Karpas-422 (cell line): ENCODE results near the gene ABCG4. TPM values are rescaled to one million over a fixed set of nuclear protein-coding genes. Genes with fewer than 3 reads are reported as not detected.

Experiments
- DNase-seq: peaks from one replicate; pipeline ENCODE4 v3.0.0-alpha.2; 2015
- H2AFZ ChIP-seq: fragments of 200-600 bp; sonication (generic); 2 replicates; pipeline ENCODE4 v1.6.1; 2014; ENCODE audit warnings: antibody characterized with exemption, low read length, mixed read lengths
- H3K27ac ChIP-seq: fragments of 200-600 bp; sonication (generic); 2 replicates; pipeline ENCODE4 v1.5.1; 2014; ENCODE audit warnings: mild to moderate bottlenecking, low read length, moderate library complexity
- H3K27me3 ChIP-seq: fragments of 200-600 bp; sonication (generic); 2 replicates; pipeline ENCODE4 v1.6.1; 2014; ENCODE audit warnings: low read length, mixed read lengths
- H3K36me3 ChIP-seq: fragments of 200-600 bp; sonication (generic); 2 replicates; pipeline ENCODE4 v1.6.1; 2014; ENCODE audit warnings: low read length, mixed read lengths; ENCODE audit not compliant: insufficient read depth
- H3K4me1 ChIP-seq: fragments of 200-600 bp; sonication (generic); 2 replicates; pipeline ENCODE4 v1.6.1; 2014; ENCODE audit warnings: mild to moderate bottlenecking, low read length, mixed read lengths
- H3K4me2 ChIP-seq: fragments of 200-600 bp; sonication (generic); 2 replicates; pipeline ENCODE4 v1.6.1; 2014; ENCODE audit warnings: low read length, low read depth, mild to moderate bottlenecking; ENCODE audit not compliant: poor library complexity, severe bottlenecking
- H3K4me3 ChIP-seq: fragments of 200-600 bp; sonication (generic); 2 replicates; pipeline ENCODE4 v1.5.1; 2014; ENCODE audit warnings: mild to moderate bottlenecking, antibody characterized with exemption, low read length, mixed read lengths
- H3K79me2 ChIP-seq: fragments of 200-600 bp; sonication (generic); 2 replicates; pipeline ENCODE4 v1.6.1; 2014; ENCODE audit warnings: mild to moderate bottlenecking, low read length, mixed read lengths
- H3K9ac ChIP-seq: fragments of 200-600 bp; sonication (generic); 2 replicates; pipeline ENCODE4 v1.6.0; 2014; ENCODE audit warnings: low read length
- H3K9me2 ChIP-seq: fragments of 200-600 bp; sonication (generic), shearing (Covaris generic); replicated peaks from 2 replicates; pipeline ENCODE4 v1.6.0; 2014; ENCODE audit warnings: mild to moderate bottlenecking, low read length, moderate library complexity; ENCODE audit not compliant: insufficient read depth
- H3K9me3 ChIP-seq: fragments of 300-700, 200-600 bp; sonication (generic); 2 replicates; pipeline ENCODE4 v1.6.1; 2014; ENCODE audit warnings: low read length, mixed read lengths
- H4K20me1 ChIP-seq: fragments of 200-600 bp; sonication (generic); 2 replicates; pipeline ENCODE4 v1.6.1; 2014; ENCODE audit warnings: mild to moderate bottlenecking, antibody characterized with exemption, low read length, low read depth; ENCODE audit not compliant: insufficient read depth
- total RNA-seq: library from RNA; depleted of rRNA; stranded (reverse); fragments of >200 nt; shearing (Covaris generic); gene quantifications from 2 replicates; pipeline ENCODE4 v1.2.3, GENCODE V29; 2014; ENCODE audit warnings: low replicate concordance

The ABCG4 gene
- total RNA-seq, 1 experiment from 2014 or later, result not detected

DNA sequence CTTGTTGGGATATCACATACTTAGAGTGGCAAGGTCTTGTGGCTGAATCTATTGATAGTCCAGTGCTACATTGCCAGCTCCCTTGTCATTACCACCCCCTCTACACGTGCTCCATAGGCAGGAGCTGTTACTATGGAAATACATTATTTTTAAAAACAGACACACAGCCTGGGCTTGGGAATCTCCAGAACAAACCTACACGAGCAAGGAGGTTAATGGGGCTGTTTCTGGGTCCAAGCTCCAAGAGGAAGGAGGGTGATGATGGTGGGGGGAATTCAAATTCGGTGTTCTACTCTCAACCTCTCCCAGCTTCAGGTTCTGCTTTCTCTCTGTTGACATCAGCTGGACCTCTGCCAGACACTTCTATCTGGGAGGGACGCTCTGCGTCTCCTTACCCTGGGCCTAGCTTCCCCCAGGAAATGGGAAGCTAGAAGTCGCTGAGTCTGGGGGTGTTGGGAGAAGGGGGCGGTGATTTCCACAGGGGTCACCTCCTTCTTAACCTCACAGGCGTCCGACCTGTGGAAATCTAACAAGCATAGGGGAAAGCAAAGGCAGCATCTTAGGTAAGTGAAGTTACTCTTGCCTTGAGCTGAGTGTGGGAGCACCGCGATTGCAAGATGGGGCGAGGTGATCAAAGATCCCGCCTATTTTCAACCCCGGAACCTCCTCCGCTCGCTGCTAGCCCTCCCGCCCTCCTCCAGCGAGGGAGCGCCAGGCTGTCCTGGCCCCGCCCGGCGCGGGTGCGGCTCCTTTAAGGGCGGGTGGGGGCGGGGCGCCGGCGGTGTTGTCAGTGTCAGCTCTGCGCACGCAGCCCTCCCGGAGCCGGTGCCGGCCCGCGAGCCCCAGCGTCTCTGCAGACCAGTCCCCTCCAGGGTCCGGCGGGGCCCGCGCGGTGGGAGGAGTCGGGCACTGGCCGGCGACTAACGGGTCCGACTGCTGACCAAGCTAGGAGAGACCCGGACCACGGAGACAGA is 42.0 kb upstream of the ABCG4 start, which contains the start of gene C2CD2L:
TSS of gene C2CD2L (plus strand) at position 781 of the 974 bp plus-strand sequence. CDS start 398 bp downstream, outside the sequence.
- Histone ChIP-seq H3K27ac (peak within 1 kb of the TSS; percentile 88), H3K27me3 (no peaks in the 10 kb centered on the region), H3K79me2 (peaks cover 28% of the 10 kb centered on the region), H3K4me3 (peak within 1 kb of the TSS; percentile 80), H3K4me2 (peak within 1 kb of the TSS; percentile 80), H3K4me1 (peaks cover 50% of the 10 kb centered on the region), H4K20me1 (no peaks in the 10 kb centered on the region), H3K36me3 (no peaks in the 10 kb centered on the region; the same call in 1 of the 2 replicates), H2AFZ (0 out of 2 replicates have a peak within 1 kb of the TSS, but pooled peaks have one; percentile 56), H3K9me2 (no peaks in the 10 kb centered on the region), H3K9me3 (no peaks in the 10 kb centered on the region), H3K9ac (peak within 1 kb of the TSS; percentile 82)
- peak; percentile 94 for DNase-seq

DNA sequence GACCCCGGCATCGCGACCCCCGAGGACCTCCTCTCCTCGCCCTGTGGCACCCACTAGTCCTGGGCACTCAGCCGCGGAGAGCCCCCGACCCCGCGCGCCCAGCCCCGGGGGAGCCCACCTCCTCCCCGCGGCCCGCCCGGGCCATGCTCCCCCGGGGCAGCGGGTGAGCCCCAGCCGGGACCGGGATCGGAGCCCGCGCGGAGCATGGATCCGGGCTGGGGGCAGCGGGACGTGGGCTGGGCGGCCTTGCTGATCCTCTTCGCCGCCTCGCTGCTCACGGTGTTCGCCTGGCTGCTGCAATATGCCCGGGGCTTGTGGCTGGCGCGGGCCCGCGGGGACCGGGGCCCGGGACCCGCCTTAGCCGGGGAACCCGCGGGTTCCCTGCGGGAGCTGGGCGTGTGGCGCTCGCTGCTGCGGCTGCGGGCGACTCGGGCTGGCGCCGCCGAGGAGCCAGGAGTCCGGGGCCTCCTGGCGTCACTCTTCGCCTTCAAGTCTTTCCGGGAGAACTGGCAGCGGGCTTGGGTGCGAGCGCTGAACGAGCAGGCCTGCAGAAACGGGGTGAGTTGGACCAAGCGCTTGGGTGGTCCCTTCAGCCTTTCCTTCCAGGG is 41.2 kb upstream of the ABCG4 start:
- peak overlapping the region; percentile 82 for H3K9ac ChIP-seq

DNA sequence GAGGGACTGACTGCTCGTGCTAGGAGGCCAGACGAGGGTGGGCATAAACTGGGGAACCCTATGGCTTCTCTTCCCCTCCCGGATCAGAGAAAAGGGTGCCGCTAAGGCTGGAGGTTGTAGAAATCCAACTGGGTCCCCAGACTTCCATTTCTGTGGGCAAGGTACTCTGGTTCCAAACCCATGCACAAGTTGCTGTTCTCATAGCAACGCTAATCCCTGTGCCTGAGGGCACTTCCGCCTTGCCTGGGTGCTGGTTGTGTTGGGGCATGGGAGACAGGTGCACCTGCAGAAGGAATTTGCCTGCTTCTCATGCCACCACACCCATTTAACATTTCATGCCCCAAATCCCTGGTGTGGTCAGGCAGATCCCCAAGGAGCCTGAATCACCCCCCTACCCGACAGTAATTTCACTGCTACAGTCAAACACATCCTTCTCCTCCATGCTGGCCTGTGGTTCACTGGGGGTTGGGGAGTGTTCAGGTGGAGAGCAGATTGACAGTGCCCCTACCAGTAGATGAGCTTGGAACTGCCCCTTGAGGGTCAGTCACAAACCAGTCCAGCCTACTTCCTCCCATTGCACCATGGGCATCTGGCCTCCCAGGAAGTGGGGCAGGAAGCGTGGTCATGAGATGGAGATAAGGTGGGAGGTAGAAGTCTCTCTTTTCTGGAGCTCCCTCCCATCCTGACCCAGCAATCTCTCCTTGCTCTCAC is 40.6 kb upstream of the ABCG4 start:
- Histone ChIP-seq H3K4me2 (peak overlapping the region; percentile 79), H3K4me3 (peak overlapping the region; percentile 80), H3K27me3 (no peaks in the 10 kb centered on the region), H3K9me2 (no peaks in the 10 kb centered on the region), H2AFZ (no peak overlapping the region), H3K9ac (peak overlapping the region; percentile 82), H4K20me1 (no peaks in the 10 kb centered on the region), H3K36me3 (no peaks in the 10 kb centered on the region; the same call in 1 of the 2 replicates), H3K9me3 (no peaks in the 10 kb centered on the region), H3K79me2 (peaks cover 28% of the 10 kb centered on the region), H3K4me1 (peaks cover 46% of the 10 kb centered on the region), H3K27ac (peak overlapping the region; percentile 81)
- DNase-seq, result peak; percentile 84

More for the DNA sequence above, 41.2 kb upstream of the ABCG4 start:
- peaks cover 28% of the 10 kb centered on the region for H3K79me2 ChIP-seq
- no peak overlapping the region for H2AFZ ChIP-seq
- H3K4me2 ChIP-seq, result peak overlapping the region; percentile 79
- peak overlapping the region; percentile 80 for H3K4me3 ChIP-seq
- H4K20me1 ChIP-seq, result no peaks in the 10 kb centered on the region
- no peaks in the 10 kb centered on the region for H3K9me2 ChIP-seq
- H3K27ac ChIP-seq, result peak overlapping the region; percentile 81
- peaks cover 50% of the 10 kb centered on the region for H3K4me1 ChIP-seq
- peak; percentile 59 for DNase-seq
- no peaks in the 10 kb centered on the region; the same call in 1 of the 2 replicates for H3K36me3 ChIP-seq
- no peaks in the 10 kb centered on the region for H3K9me3 ChIP-seq
- H3K27me3 ChIP-seq, result no peaks in the 10 kb centered on the region

DNA sequence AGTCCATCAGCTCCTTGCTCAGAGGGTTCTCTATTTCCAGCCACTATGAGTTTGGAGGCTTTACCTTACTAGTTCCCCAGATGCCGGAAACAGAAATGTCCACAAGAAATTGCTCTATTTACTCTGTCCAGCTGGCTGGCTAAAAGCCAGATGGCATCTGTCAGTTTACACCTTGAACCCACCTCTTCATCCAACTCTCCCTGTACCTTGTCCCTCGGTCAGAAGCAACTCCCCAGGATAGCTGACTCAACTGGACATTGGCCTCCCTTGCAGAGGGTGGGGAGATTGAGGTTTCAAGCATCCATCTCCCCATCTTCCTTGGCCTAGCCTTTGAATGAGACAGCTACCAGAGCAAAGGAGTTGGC is 40.0 kb upstream of the ABCG4 start:
- H3K9me2 ChIP-seq, result no peaks in the 10 kb centered on the region
- peaks cover 28% of the 10 kb centered on the region for H3K79me2 ChIP-seq
- H3K27ac ChIP-seq, result peak overlapping the region; percentile 81
- peak overlapping the region; percentile 80 for H3K4me3 ChIP-seq
- no peaks in the 10 kb centered on the region for H3K27me3 ChIP-seq
- no peaks in the 10 kb centered on the region for H4K20me1 ChIP-seq
- no peaks in the 10 kb centered on the region for H3K9me3 ChIP-seq
- no peak overlapping the region for H2AFZ ChIP-seq
- H3K4me1 ChIP-seq, result peaks cover 44% of the 10 kb centered on the region
- no peaks in the 10 kb centered on the region; the same call in 1 of the 2 replicates for H3K36me3 ChIP-seq
- DNase-seq, result no peak
- peak overlapping the region; percentile 82 for H3K9ac ChIP-seq
- H3K4me2 ChIP-seq, result peak overlapping the region; percentile 79

DNA sequence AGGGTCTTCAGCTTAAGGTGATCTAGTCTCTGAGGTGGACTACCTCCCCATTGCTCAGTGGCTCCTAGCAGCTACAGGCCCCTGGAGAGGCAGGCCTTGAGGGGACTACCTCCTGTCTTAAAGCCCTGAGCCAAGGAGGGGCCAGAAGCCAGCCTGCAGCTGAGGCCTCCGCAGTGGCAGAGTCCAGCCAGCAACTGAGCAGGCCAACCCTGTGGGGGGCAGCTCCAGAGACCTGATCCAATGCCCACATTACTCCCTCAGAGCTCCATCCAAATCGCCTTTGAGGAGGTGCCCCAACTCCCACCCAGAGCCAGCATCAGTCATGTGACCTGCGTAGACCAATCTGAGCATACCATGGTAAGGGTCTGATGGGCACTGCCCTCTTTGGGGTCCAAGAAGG is 39.0 kb upstream of the ABCG4 start:
- peaks cover 28% of the 10 kb centered on the region for H3K79me2 ChIP-seq
- H3K9me3 ChIP-seq, result no peaks in the 10 kb centered on the region
- no peak overlapping the region for H2AFZ ChIP-seq
- no peak overlapping the region for H3K9ac ChIP-seq
- DNase-seq, result peak; percentile 5
- no peaks in the 10 kb centered on the region for H4K20me1 ChIP-seq
- H3K9me2 ChIP-seq, result no peaks in the 10 kb centered on the region
- H3K27ac ChIP-seq, result no peak overlapping the region
- no peak overlapping the region for H3K4me3 ChIP-seq
- peak overlapping the region; percentile 79 for H3K4me2 ChIP-seq
- H3K4me1 ChIP-seq, result peaks cover 43% of the 10 kb centered on the region
- no peaks in the 10 kb centered on the region for H3K27me3 ChIP-seq
- no peaks in the 10 kb centered on the region; the same call in 1 of the 2 replicates for H3K36me3 ChIP-seq

DNA sequence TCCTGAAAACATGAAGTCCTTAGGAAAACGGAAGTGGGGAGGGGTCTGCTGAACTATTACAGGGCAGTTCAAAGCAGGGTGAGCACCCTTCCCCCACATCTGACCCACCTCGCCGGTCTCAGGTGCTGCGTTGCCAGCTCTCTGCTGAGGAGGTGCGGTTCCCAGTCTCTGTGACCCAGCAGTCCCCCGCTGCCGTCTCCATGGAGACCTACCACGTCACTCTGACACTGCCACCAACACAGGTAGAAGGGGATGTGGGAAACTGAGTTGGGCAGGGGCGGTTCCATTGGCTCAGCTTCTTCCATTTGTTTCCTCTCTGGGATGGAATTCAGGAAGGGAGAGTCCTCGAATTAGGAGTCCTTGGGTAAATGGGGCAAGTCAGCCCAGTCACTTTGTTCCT is 38.4 kb upstream of the ABCG4 start:
- Histone ChIP-seq H4K20me1 (no peaks in the 10 kb centered on the region), H3K27ac (peak overlapping the region; percentile 40), H3K4me3 (no peak overlapping the region), H3K79me2 (peaks cover 28% of the 10 kb centered on the region), H3K9me2 (no peaks in the 10 kb centered on the region), H3K9me3 (no peaks in the 10 kb centered on the region), H2AFZ (no peak overlapping the region), H3K36me3 (no peaks in the 10 kb centered on the region; the same call in 1 of the 2 replicates), H3K4me2 (peak overlapping the region; percentile 79), H3K4me1 (peaks cover 43% of the 10 kb centered on the region), H3K27me3 (no peaks in the 10 kb centered on the region), H3K9ac (no peak overlapping the region; the same call in 1 of the 2 replicates)
- peak; percentile 31 for DNase-seq

DNA sequence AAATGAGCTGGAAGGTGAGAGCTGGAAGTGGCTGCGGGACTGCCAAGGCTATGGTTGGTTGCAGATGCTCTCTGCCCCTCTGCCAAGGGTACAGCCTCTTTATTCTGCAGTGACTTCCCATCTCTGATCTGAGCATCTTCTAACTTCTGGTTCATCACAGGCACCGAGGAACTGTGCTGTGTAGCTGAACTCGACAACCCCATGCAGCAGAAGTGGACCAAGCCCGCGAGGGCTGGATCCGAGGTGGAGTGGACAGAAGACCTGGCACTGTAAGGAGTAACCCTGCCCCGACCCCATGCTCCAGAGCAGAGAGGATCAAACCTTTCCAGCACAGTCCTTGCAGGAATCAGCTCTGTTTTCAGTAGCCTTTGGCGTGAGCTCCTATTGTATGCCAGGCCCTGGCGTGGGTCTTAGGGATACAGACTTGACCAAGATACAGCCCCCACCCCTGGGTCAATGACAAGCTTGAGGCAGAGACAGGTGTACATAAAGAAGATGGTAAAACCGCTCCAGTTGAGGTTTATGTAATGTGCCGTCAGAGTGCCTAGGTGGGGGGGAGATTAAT is 37.4 kb upstream of the ABCG4 start:
- Histone ChIP-seq H3K4me1 (peaks cover 35% of the 10 kb centered on the region), H3K9ac (no peak overlapping the region), H3K4me2 (no peak overlapping the region), H3K4me3 (no peak overlapping the region), H3K79me2 (peaks cover 28% of the 10 kb centered on the region), H3K36me3 (no peaks in the 10 kb centered on the region; the same call in 1 of the 2 replicates), H3K27me3 (no peaks in the 10 kb centered on the region), H4K20me1 (no peaks in the 10 kb centered on the region), H3K27ac (no peak overlapping the region), H2AFZ (no peak overlapping the region), H3K9me3 (no peaks in the 10 kb centered on the region), H3K9me2 (no peaks in the 10 kb centered on the region)
- DNase-seq, result peak; percentile 28
